ENCODE results near the gene OR2D2. TPM values are rescaled to one million over a fixed set of nuclear protein-coding genes. Genes with fewer than 3 reads are reported as not detected.
A peak's percentile ranks its signal among the peaks of the same experiment; 100 is the strongest.
"Not testable (repeated sequence)": the region's sequence is repeated elsewhere in the genome, so short reads cannot be mapped to it uniquely, and the experiment has no call there.

The OR2D2 gene, protein sequence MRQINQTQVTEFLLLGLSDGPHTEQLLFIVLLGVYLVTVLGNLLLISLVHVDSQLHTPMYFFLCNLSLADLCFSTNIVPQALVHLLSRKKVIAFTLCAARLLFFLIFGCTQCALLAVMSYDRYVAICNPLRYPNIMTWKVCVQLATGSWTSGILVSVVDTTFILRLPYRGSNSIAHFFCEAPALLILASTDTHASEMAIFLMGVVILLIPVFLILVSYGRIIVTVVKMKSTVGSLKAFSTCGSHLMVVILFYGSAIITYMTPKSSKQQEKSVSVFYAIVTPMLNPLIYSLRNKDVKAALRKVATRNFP
- not detected in 2 replicates for total RNA-seq (2014; rRNA removed; shearing (Covaris generic))

DNA sequence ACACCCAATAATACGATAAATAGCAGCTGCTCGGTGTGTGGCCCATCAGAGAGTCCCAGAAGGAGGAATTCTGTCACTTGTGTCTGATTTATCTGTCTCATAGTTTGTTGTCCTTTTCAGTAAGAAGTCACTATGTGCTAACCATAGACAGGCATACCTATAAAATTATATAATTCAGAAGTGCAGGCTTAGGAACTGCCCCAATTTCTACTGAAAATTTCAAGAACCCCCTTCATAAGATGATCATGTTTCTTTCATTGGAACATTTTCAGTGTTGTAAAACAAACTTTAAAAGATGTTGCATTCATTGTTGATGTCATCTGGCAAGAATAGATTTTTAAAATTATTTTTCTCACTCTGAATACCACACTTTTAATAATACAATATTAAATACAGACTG is at the start of gene OR2D2:
OR2D2 (minus strand) TSS at position 101 of the 400 bp plus-strand sequence; CDS start at position 101, 0 bp downstream.
- DNase-seq (ENCODE audit: low spot score): no peak

DNA sequence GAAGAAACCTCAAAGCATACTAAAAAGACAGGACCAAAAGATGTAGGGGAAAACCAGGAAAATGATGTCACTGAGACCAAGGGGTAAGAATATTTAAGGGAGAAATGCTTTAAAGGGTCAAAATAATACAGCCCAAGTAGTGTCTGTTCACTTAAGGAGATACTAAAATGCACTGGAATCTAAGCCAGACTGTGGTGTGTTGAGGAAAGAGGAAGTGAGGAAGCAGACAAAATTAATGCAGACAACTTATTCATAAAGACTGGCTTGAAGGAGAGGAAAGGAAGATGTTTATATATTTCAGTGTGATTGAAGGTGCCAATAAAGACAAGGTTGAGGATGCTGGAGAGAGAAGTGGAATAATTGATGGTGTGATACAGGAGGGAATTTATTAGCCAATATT is 49.7 kb upstream of the OR2D2 start:
- no peak for DNase-seq (ENCODE audit: low spot score)

DNA sequence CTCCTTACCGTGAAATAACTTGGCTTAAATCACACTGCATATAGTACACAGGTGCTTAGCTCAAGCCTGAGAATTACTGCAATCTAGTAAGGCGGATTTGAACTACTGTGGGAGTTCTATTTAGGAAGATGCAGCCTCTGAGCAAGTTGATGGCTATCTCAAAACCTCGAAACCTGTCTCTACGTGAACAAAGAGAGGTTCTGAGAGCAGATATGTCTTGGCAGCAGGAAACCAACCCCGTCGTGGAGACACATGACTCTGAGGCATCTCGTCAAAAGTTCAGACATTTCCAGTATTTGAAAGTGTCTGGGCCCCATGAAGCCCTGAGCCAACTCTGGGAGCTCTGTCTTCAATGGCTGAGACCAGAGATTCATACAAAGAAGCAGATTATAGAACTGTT is 39.8 kb upstream of the OR2D2 start:
- no peak for DNase-seq (ENCODE audit: low spot score)

DNA sequence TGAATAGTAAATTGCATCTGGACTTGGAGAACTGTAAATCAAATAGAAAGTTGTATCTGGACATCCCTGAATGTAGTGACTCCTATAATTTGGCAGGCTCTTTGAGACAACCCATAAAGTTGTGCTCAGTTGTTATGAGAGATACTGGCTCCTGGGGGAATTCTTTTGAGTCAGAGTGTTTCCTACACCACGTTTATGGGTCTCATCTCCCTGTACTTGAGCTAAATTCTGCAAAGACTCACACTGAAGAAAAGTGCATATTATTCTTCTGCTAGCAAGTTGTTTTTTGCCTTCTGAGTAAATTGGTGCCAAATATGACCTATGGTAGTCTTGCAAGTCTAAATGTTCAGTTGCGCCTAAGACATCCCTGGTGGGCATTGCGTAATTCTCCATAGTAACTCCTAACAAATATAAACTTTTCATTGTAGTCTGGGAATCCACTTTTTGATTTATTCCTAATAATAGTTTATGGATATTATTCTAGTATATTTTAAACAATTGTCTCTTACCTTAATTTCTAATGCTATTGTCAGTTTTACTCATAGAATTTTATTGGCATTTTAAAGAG is 38.9 kb upstream of the OR2D2 start:
- DNase-seq (ENCODE audit: low spot score): no peak

DNA sequence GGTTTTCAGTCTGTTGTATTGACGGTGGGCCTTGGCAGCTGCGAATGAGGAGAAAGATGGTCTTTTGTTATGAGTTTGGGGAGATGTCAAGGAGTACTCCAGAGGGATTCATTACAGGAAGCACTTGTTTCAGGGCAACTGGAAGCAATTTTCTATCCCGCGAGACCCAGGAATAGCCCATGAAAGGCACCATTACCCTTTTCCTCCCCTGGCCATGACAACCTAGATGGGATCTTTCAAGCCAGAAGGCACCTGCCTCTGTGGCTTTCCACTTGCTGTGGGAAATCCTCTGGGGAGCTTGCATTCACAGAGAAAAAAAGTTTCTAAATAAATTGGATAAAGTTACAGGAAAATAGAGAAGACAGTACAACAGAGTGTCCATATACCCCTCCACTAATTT is 36.6 kb upstream of the OR2D2 start:
- DNase-seq (ENCODE audit: low spot score): no peak

DNA sequence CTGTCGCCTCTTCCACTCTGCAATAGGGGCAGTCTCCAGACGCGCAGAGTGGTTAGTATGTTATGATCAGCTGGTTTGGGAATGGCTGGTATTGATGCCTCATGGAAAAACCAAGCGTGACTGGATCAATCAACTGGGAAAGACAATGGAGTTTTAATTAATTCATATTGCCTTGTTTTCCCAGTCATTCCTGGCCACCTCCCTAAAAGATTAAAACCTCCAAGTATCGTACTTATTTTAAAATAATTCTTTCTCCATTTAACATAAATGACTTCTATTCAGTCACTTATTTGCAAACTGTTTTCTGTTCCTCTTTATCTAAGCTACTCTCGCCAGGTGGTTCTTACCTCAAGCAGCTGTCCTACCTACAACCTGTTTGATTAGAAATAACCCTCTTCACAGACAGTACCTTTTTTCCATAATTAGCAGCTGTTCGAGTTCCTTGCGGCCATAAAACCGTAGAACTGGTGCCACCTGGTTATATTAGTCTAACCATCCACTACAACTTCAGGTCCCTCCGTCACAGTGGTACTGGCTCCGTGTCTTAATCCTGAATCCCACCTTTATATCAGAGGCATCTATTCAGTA is 34.8 kb upstream of the OR2D2 start:
- no peak for DNase-seq (ENCODE audit: low spot score)

DNA sequence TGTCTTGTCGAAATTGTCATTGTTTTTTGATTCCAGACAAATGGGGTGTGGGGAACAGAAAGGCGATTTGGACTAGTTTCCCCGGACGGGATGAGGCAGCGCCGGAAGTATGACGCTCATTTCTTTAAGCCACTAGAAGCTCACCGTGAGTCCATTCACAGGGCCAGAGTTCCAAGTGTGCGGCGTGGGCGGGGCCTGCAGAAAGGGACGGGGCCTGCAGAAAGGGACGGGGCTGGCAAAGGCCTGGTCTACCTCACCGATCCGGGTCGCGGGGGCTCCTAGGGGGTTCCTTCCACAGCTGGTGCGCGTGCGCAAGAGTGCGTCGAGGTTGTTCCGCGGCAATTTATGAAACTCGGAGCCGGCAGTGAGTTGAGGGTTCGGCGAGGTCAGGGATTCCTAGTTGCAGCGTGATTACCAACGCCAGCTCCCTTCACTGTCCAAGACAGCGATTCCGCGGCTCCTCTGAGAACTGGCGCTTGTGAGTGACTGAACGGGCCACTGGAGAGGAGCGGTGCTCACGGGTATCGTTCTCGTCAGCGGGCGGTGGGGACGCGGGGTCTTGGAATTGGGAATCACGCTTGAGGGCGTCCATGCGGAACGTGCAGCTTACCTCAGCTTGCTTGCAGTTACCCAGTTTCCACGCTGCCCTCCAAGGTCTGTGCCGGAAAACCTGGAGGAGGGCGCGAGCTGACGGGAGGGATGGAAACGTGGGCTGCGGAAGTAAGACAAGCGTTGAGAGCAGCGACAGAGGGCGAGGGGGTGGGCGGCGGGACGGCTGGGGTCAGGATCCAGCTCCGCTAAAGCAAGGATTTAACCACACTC is 34.1 kb upstream of the OR2D2 start, which contains the start of gene ZNF215:
ZNF215 (plus strand) TSS at position 219 of the 822 bp plus-strand sequence. CDS start 5,847 bp downstream, outside the sequence.
- DNase-seq (ENCODE audit: low spot score): peak; percentile 96

DNA sequence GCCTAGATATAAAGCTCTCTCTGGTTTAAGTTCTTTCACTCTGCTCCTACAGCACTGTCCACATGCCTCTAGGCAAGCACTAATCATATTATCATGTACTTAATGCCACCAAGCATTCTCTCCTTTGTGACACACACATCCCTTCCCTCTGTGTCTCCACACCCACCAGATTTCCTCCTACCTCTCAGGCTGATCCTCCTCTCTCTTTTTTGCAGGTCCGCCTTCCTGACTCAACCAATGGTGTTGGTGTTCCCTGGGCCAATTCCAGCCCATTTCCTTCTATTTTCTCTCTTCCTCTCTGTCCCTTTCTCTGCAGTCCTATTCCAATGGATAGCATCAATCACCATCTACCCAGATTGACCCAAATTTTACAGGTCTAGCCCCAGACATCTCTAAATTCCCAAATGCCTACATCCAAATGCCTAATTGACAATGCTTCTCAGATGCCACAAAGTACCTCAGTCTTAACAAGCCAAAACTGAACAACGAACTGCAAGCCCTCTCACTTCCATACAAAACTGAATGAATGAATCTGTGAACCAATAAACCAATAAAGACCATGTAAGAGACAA is 33.4 kb upstream of the OR2D2 start:
- DNase-seq (ENCODE audit: low spot score): peak; percentile 57

DNA sequence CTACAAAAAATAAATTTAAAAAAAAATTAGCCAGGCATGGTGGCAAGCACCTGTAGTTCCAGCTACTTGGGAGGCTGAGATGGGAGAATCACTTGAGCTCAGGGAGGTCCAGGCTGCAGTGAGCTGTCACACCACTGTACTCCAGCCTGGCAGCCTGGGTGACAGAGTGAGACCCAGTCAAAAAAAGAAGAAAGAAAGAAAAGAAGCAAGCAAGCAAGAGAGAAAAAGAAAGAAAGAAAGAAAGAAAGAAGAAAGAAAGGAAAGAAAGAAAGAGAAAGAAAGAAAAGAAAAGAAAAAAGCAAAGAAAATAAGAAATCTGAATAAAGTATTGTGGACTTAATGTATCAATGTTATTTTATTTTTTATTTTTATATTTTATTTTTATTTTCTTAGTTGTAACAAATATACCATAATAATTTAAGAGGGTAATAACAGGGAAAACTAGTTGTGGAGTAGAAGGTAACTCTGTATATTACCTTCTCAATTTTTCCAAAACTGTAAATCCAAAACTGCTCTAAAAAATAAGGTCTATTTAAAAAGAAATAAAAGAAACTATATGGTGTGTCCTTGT is 32.8 kb upstream of the OR2D2 start:
- no peak for DNase-seq (ENCODE audit: low spot score)

DNA sequence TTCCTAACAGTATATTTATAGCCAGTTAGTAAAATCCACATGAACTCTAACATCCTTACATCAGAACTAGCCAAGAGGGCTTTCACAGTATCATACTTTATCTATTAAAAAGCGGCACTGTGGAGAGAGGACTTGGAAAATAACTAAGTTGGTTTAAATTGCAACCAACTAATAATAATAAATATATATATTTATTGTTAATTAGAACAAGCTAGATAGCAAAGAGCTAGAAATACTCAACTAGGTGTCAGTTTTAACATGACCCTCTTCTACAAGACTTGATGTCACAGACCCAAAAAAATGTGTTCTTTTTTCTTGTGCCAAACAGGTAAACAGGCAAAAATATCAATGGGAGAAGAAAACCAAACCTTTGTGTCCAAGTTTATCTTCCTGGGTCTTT is 28.4 kb upstream of the OR2D2 start, which contains the start of gene OR2D3:
OR2D3 (plus strand) TSS at position 301 of the 400 bp plus-strand sequence; CDS start at position 301, 0 bp downstream.
- no peak for DNase-seq (ENCODE audit: low spot score)

DNA sequence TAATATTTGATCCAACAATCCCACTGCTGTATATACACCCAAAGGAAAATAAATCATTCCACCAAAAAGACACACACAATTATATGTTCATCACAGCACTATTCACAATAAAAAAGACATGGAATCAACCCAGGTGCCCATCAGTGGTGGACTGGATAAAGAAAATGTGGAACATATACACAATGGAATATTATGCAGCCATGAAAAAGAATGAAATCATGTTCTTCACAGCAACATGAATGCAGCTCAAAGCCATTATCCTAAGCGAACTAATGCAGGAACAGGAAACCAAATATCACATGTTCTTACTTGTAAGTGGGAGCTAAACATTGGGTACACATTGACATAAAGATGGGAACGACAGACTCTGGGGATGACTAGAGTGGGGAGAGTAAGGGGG is 27.4 kb upstream of the OR2D2 start:
- DNase-seq (ENCODE audit: low spot score): no peak

DNA sequence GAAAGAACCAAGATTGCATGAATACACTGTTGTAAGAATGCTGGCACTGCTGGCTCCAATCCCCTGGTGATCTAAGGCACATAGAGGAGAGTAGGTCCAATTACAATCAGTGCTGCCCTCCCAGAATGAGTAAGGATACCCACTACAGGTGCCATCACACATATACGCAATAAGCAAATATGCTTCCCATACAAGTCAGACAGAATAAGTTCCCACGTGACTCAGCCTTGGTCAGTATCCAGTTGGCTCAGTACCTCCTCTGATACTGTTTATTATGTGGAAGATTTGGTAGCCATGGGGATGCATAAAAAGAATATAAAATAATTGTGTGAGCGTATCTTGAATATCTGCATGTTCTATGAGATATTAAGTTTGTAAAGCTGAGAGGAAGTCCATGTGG is 19.6 kb upstream of the OR2D2 start:
- DNase-seq (ENCODE audit: low spot score): no peak

DNA sequence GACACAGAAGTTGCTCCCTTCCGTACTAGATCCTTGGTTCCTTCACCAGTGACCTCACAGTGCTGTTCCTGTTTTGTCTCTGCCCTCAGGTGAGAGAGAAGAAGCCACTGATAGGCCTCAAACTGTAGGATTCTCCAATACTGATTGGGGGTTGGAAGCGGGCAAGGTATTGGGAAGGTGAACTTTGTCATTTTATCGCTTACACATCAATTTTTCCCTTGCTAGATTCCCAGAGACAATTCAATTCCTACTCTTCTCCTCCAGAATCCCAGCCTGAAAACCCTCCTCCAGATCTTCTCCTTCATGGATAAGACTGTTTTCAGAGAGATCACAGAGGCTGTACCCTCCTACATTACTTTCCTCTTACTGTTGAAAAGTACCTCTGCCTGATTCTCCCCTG is 19.1 kb upstream of the OR2D2 start:
- DNase-seq (ENCODE audit: low spot score): no peak

DNA sequence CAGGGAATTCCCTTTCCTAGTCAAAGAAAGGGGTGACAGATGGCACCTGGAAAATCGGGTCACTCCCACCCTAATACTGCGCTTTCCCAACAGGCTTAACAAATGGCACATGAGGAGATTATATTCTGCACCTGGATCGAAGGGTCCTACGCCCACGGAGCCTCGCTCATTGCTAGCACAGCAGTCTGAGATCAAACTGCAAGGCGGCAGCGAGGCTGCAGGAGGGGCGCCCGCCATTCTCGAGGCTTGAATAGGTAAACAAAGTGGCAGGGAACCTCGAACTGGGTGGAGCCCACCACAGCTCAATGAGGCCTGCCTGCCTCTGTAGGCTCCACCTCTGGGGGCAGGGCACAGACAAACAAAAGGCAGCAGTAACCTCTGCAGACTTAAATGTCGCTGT is 12.5 kb upstream of the OR2D2 start:
- not testable (repeated sequence) for DNase-seq (ENCODE audit: low spot score)

DNA sequence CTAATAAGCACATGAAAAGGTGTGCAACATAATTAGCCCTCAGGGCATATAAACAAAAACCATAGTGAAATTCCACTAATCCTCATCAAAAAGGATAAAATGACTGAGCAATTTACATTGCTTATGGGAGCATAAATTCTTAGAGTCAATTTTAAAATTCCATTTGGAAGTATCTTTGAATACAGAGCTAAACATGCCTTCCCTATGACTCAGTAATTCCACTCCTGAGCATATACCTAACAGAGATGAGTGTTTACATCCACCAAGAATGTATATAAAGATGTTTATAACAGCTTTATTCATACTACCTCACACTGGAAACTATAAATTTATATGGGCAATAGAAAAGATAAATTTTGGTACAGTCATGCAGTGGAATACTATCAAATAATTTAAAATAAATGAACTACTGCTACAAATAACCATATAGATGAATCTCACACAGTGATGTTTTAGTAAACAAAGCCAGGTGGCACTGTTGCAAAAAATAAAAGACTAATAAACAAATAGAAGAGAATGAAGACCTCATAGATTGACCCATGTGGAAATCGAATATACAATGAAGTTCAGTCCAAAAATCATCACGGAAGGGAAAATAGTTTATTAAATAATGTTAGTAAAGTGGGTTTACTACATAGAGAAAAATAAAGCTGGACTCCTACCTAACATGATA is 8.2 kb upstream of the OR2D2 start:
- DNase-seq (ENCODE audit: low spot score): no peak

DNA sequence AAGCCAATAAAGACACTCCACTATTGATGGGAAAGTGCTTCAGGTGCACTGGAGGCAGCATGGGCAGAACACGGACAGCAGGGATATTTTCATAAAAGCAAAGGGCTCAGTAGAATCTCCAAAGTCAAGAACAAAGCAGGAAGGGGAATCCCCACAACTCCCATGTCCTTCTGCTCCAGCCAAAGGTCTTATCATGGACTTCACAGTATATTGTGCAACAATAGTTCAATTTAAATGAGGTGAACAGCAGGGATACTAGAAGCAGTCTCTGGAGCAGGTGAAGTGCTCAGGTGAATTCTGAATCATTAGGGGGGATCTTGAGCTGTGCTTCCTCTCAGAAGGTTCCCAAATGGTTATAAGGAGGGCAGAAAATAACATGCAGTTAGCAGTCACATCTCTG is 6.6 kb upstream of the OR2D2 start:
- DNase-seq (ENCODE audit: low spot score): no peak

DNA sequence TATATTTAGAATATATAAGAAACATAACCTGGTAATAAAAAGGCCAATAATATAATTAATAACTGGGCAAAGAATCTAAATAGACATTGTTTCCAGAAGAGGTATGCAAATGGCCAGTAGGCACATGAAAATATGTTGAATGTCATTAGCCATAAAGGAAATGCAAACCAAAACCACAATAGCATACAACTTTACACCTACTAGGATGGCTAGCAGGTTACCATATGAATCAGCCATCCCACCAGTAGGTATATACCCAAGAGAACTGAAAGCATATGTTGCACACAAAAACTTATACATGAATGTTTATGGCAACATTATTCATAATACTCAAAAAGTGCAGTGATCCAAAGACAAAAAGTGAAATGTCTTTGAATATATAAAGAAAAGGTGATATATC is 2.7 kb upstream of the OR2D2 start:
- DNase-seq (ENCODE audit: low spot score): no peak

DNA sequence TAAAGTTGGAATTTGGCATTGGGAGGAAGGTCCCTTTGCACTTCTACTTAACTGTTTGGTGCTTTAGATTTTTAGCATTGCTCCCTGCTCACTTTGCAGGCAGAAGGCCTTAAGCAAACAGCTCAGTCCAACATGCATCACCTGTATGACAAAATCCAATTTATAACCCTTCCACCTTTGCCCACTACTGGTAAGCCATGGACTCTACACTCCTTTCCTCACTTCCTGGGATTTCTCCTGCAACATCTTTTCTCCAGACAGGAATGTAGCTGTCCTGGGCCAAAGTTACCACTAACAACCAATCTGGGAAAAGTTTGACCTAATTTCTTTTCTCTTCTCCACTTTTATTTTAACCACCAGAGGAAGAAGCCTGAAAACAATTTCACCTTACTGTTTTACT is 1.8 kb upstream of the OR2D2 start:
- no peak for DNase-seq (ENCODE audit: low spot score)

DNA sequence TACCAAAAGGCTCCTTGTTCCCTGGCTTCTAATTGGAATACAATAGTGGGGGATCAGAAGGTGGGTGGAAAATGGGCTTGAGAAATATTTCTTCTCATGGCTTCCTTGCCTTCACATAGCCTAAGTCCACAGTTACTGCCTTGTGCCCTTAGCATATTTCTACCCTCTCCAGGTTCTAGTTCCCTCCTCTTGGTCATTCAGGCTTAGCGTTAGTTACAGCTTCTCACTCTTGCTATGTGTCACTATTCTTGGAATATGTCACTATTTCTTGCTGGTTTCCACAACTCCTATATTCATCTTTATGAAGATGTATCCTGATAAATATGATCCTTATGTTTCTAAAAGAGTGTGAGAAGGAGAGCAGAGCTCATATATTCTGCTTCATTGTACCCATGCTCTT is 2.5 kb downstream of the OR2D2 start:
- no peak for DNase-seq (ENCODE audit: low spot score)

DNA sequence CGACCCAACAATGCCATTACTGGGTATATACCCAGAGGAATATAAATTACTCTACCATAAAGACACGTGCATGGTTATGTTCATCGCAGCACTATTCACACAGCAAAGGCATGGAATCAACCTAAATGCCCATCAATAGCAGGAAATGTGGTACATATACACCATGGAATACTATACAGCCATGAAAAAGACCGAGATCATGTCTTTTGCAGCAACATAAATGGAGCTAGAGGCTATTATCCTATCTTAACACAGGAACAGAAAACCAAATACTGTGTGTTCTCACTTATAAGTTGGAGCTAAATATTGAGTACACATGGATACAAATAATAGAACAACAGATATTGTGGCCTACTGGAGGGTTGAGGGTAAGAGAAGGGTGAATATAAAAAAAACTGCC is 3.5 kb downstream of the OR2D2 start:
- DNase-seq (ENCODE audit: low spot score): no peak

DNA sequence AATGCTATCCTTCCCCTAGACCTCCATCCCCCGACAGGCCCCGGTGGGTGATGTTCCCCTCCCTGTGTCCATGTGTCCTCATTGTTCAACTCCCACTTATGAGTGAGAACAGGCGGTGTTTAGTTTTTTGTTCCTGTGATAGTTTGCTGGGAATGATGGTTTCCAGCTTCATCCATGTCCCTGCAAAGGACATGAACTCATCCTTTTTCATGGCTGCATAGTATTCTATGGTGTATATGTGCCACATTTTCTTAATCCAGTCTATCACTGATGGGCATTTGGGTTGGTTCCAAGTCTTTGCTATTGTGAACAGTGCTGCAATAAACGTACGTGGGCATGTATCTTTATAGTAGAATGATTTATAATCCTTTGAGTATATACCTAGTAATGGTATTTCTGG is 4.6 kb downstream of the OR2D2 start:
- DNase-seq (ENCODE audit: low spot score): not testable (repeated sequence)

Measured in H4 (cell line).